ENCODE results near the gene C10orf105. TPM values are rescaled to one million over a fixed set of nuclear protein-coding genes. Genes with fewer than 3 reads are reported as not detected.
A peak's percentile ranks its signal among the peaks of the same experiment; 100 is the strongest.

Gene C10orf105
- total RNA-seq, 1 donor from 2014 or later = not detected

DNA sequence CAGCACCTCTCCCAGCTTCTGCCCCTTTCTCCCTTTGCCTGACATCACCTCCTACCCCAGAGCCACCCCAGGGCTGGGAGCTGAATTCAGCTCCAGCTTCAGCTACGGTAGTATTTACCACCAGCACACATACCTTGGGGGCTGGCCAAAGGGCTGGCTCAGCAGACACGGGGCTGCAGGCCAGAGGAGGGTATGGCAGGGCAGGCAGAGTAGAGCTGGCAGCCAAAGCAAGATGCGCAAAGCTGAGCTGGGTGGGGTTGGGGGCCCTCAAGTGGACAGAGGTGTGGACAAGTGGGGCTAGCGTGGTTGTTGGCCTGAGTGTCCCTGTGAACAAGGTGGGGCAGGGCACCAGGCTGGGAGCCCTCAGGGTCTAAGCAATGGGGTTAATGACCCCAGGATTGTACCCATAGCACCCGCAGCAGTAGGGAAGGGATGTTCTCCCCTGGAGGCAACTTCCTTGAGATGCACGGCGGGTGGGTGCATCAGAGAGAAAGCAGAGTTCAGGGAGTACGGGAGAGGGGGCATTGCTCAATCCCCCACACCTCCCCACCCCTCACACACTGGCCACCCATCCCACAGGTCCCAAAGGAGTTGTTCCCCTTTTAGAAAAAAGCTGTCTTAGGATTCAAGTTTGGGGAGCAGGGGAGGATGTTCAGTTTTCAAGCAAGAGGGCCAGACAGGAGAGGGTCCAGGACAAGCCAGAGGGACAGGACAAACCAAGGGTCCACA is 45.8 kb upstream of the C10orf105 start:
- Mint-ChIP-seq H3K9me3 (ENCODE audit: low read depth) (no peaks in the 10 kb centered on the region), H3K27ac (ENCODE audit: unreplicated experiment) (no peak overlapping the region), H3K4me1 (ENCODE audit: low read depth) (peaks cover 24% of the 10 kb centered on the region), H3K36me3 (ENCODE audit: low read depth) (no peaks in the 10 kb centered on the region), H3K4me3 (ENCODE audit: unreplicated experiment) (no peak overlapping the region), H3K27me3 (ENCODE audit: low read depth) (peaks cover 3% of the 10 kb centered on the region)
- DNase-seq (ENCODE audit: low spot score) = peak; percentile 76
- TF ChIP-seq, protein P1, sequence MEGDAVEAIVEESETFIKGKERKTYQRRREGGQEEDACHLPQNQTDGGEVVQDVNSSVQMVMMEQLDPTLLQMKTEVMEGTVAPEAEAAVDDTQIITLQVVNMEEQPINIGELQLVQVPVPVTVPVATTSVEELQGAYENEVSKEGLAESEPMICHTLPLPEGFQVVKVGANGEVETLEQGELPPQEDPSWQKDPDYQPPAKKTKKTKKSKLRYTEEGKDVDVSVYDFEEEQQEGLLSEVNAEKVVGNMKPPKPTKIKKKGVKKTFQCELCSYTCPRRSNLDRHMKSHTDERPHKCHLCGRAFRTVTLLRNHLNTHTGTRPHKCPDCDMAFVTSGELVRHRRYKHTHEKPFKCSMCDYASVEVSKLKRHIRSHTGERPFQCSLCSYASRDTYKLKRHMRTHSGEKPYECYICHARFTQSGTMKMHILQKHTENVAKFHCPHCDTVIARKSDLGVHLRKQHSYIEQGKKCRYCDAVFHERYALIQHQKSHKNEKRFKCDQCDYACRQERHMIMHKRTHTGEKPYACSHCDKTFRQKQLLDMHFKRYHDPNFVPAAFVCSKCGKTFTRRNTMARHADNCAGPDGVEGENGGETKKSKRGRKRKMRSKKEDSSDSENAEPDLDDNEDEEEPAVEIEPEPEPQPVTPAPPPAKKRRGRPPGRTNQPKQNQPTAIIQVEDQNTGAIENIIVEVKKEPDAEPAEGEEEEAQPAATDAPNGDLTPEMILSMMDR (IDR thresholded peaks at IDR 0.05) = no peak

DNA sequence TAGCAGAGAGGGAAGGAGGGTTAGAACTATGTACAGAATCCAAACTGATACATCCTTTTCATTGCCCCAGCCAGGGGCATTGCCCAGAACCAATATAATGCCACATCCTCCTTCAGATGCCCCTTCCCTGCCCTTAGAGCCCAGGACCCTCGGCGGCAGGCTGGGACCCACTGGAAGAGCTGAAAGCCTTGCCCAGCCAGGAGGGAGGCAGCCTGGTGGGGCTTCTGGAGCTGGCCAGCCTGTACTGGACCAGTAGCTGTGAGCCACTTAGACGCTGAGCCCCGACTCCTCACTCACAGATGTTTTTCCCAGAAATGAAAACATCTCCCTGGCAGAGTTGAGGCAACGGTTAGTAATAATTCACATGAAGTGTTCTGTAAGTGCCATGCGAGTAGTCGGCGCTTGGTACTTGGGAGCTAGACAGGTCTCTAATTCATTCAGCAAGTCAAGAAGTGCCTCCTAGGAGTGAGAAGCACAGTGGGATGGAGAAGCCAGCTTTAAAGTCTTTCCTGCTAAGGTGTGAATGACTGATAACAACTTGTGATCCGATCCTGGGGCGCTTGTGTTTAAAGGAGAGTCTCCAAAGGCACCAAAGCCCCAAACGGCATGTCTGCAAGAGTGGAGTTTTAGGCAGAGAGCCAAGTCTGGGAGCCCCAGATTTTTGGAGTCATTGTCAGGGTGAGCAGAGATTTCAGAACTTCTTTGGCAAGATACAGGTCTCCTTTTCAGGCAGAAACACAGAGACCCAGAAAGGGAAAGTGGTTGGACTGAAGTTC is 44.0 kb upstream of the C10orf105 start:
- H3K36me3 Mint-ChIP-seq (ENCODE audit: low read depth) = no peaks in the 10 kb centered on the region
- TF ChIP-seq, protein P1 (IDR thresholded peaks at IDR 0.05) = no peak
- H3K27me3 Mint-ChIP-seq (ENCODE audit: low read depth) = peaks cover 3% of the 10 kb centered on the region
- H3K9me3 Mint-ChIP-seq (ENCODE audit: low read depth) = no peaks in the 10 kb centered on the region
- no peak overlapping the region for H3K27ac Mint-ChIP-seq (ENCODE audit: unreplicated experiment)
- H3K4me3 Mint-ChIP-seq (ENCODE audit: unreplicated experiment) = no peak overlapping the region
- H3K4me1 Mint-ChIP-seq (ENCODE audit: low read depth) = peaks cover 24% of the 10 kb centered on the region
- no peak for DNase-seq (ENCODE audit: low spot score)

DNA sequence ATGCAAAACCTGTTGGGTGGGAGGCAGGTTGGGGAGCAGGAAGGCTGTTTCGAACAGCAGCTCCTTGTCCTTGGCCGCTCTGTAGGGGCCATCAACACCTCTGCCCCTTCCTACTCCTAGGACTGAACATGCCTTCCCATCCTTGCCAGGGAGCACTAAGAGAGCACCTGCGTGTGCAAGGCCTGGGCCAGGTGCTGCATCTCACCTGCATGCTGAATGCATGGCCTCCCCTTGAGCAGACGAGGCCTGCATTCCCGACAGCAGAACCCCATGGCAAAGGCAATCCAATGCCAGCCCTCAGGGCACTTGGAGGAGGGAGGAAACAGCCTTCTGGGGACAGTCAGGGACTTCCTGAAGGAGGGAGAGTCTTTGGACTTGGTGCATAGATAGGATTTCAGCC is 42.7 kb upstream of the C10orf105 start:
- TF ChIP-seq, protein P1 (IDR thresholded peaks at IDR 0.05) = no peak
- DNase-seq (ENCODE audit: low spot score) = peak; percentile 54
- Mint-ChIP-seq H3K9me3 (ENCODE audit: low read depth) (no peaks in the 10 kb centered on the region), H3K4me1 (ENCODE audit: low read depth) (peaks cover 17% of the 10 kb centered on the region), H3K27me3 (ENCODE audit: low read depth) (peaks cover 4% of the 10 kb centered on the region), H3K36me3 (ENCODE audit: low read depth) (no peaks in the 10 kb centered on the region), H3K4me3 (ENCODE audit: unreplicated experiment) (no peak overlapping the region), H3K27ac (ENCODE audit: unreplicated experiment) (no peak overlapping the region)

DNA sequence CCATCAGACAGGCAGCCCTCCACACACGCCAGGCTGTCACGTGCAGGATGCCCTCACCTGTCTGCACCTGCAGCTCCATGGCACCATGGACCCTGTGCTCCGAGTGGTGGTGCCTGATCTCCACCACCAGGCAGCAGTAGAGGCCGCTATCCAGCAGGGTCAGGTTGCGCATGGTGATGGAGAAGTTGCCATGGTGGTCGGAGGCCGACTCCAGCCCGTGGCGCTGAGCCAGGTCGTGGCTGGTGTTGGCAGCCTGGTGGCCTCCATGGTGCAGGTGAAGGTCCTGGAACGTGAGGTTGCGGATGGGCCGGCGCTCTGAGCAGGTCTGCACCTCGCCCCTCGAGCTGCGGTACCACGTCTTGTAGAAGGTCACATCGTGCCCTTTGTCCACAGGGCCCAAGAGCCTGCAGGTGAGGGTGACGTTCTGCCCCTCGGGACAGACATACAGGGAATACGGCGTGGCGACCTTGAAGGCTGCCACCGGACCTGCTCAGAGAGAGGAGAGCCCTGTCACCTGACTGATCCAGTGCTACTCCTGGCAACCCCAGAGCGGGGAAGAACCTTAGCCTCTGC is 42.0 kb upstream of the C10orf105 start:
- no peak overlapping the region for H3K4me3 Mint-ChIP-seq (ENCODE audit: unreplicated experiment)
- H3K27ac Mint-ChIP-seq (ENCODE audit: unreplicated experiment) = no peak overlapping the region
- TF ChIP-seq, protein P1 (IDR thresholded peaks at IDR 0.05) = peak; percentile 10
- peaks cover 10% of the 10 kb centered on the region for H3K27me3 Mint-ChIP-seq (ENCODE audit: low read depth)
- H3K4me1 Mint-ChIP-seq (ENCODE audit: low read depth) = peaks cover 10% of the 10 kb centered on the region
- no peaks in the 10 kb centered on the region for H3K36me3 Mint-ChIP-seq (ENCODE audit: low read depth)
- DNase-seq (ENCODE audit: low spot score) = peak; percentile 81
- H3K9me3 Mint-ChIP-seq (ENCODE audit: low read depth) = no peaks in the 10 kb centered on the region

DNA sequence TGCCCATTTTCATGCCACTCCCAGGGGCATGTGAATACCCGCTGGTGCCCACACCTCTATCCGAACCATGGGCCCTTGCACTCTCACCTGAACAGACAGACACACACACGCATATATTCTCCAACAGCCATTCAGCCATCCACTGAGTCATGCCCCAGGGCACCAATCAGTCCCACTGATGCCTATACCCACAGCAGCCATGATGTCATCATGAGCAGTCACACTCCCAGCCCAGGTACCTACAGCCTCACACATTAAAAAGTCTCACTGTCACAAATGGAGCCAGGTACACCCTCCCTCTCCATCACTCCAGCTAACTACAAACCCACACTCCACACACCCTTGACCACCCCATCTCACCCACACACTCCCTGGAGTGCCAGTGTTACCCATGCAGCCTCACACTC is 41.5 kb upstream of the C10orf105 start:
- Mint-ChIP-seq H3K36me3 (ENCODE audit: low read depth) (no peaks in the 10 kb centered on the region), H3K9me3 (ENCODE audit: low read depth) (no peaks in the 10 kb centered on the region), H3K27ac (ENCODE audit: unreplicated experiment) (no peak overlapping the region), H3K27me3 (ENCODE audit: low read depth) (peaks cover 15% of the 10 kb centered on the region), H3K4me3 (ENCODE audit: unreplicated experiment) (no peak overlapping the region), H3K4me1 (ENCODE audit: low read depth) (peaks cover 7% of the 10 kb centered on the region)
- no peak for DNase-seq (ENCODE audit: low spot score)
- TF ChIP-seq, protein P1 (IDR thresholded peaks at IDR 0.05) = no peak
